Erythroblast (primary cell): ENCODE data around the gene PGA5.
"Not testable (repeated sequence)": the region's sequence is repeated elsewhere in the genome, so short reads cannot be mapped to it uniquely, and the experiment has no call there.

ENCODE experiments used
- GATA1 ChIP-seq: IDR thresholded peaks from 2 replicates; pipeline ENCODE4 v1.6.1; 2011; ENCODE audit warnings: low read depth, mild to moderate bottlenecking, control low read depth, low read length, moderate library complexity
- POLR2A ChIP-seq: IDR thresholded peaks from 2 replicates; pipeline ENCODE4 v1.6.1; 2011; ENCODE audit warnings: mild to moderate bottlenecking, low read length

GRCh38 chr11:61210629-61211028, 30.3 kb upstream of the PGA5 start:
- TF ChIP-seq POLR2A, GATA1: not testable (repeated sequence)
